Raji (cell line): ENCODE measurements around the gene AOPEP.

Experiments
- POLR2A ChIP-seq: IDR thresholded peaks from 2 replicates; pipeline ENCODE4 v1.6.1; 2011; ENCODE audit warnings: low read depth, low read length, control low read depth; ENCODE audit not compliant: insufficient read depth

AOPEP gene

GRCh38 chr9:94824913-94825610, 98.6 kb downstream of the AOPEP start:
- no peak for TF ChIP-seq POLR2A

- no peak for TF ChIP-seq POLR2A
Measured at GRCh38 chr9:94825611-94825958, 99.1 kb downstream of the AOPEP start.

GRCh38 chr9:94826044-94826443, 99.5 kb downstream of the AOPEP start:
- no peak for TF ChIP-seq POLR2A

- no peak for TF ChIP-seq POLR2A
Measured at GRCh38 chr9:94826644-94827410, 100.3 kb downstream of the AOPEP start.

GRCh38 chr9:94827584-94828304, 101.2 kb downstream of the AOPEP start:
- no peak for TF ChIP-seq POLR2A

- no peak for TF ChIP-seq POLR2A
Measured at GRCh38 chr9:94829380-94830070, 103.0 kb downstream of the AOPEP start.

GRCh38 chr9:94833802-94834201, 107.3 kb downstream of the AOPEP start:
- TF ChIP-seq POLR2A, result no peak

GRCh38 chr9:94837404-94837803, 110.9 kb downstream of the AOPEP start:
- TF ChIP-seq POLR2A, result no peak

GRCh38 chr9:94839398-94839797, 112.9 kb downstream of the AOPEP start:
- TF ChIP-seq POLR2A, result no peak

- TF ChIP-seq POLR2A, result no peak
Measured at GRCh38 chr9:94840738-94841137, 114.2 kb downstream of the AOPEP start.

- TF ChIP-seq POLR2A, result no peak
Measured at GRCh38 chr9:94843134-94843533, 116.6 kb downstream of the AOPEP start.

GRCh38 chr9:94846739-94847138, 120.2 kb downstream of the AOPEP start:
- TF ChIP-seq POLR2A, result no peak

GRCh38 chr9:94847486-94847885, 121.0 kb downstream of the AOPEP start:
- TF ChIP-seq POLR2A, result no peak

GRCh38 chr9:94850540-94851434, 124.3 kb downstream of the AOPEP start:
- no peak for TF ChIP-seq POLR2A
